IPS DF 4.7 (cell line): Measurements from ENCODE around the gene THAP9.

Experiments used
- DNase-seq: peaks from one replicate; pipeline ENCODE4 v3.0.0-alpha.2; 2013; ENCODE audit warnings: low spot score; ENCODE audit errors: extremely low read depth

The THAP9 gene

DNA sequence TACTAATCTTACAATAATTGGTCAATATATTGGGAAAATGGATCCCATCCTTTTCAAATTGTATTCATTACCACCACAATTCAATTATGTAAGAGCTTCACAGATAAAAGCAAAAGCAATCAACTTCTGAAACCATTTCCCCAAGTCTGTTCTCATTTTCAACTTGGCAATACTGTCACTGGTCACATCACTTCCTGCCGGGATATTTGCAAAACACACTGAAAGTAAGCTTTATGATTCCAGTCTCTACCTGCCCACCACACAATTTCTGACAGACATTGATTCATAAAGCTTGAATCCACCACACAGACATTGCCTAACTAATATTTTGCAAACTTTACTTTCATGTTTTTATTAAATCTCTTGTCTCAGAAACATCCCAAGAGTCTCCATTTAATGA, 56.5 kb downstream of the THAP9 start:
- no peak for DNase-seq

GRCh38 chr4:82965763-82966162, 65.2 kb downstream of the THAP9 start:
- DNase-seq: no peak

- DNase-seq: no peak
Observed at GRCh38 chr4:82968972-82969371, 68.4 kb downstream of the THAP9 start.

DNA sequence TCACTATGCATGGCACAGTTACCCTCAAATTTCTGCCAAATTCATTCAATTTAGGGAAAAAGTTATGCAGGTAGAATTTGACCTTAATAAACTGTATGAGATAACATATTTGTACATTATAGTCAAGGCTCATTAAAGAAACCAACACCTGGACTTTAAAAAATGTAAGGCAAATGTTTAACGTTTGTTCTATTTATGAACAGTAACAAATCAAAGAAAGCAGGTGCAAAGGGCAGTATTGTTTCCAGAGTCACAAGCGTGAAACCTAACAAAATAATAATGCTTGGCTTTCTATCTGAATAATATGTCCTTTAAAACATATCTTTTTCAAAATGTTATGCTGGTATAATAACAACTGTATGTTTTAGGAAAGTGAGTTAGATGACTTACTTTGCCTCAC, 68.9 kb downstream of the THAP9 start:
- no peak for DNase-seq
